Neural cell (in vitro differentiated cells): ENCODE measurements around the gene USP35.

Experiments
- CTCF ChIP-seq: fragments of 450-650 bp; IDR thresholded peaks from 2 replicates; pipeline ENCODE4 v1.5.1; 2014; ENCODE audit warnings: antibody characterized with exemption, mild to moderate bottlenecking, moderate library complexity; ENCODE audit not compliant: poor library complexity, severe bottlenecking
- EZH2 ChIP-seq: fragments of 200-600, 300-800 bp; shearing (Covaris generic), sonication (generic); IDR thresholded peaks from 2 replicates; pipeline ENCODE4 v1.6.1; 2014; ENCODE audit warnings: antibody characterized with exemption, low read length, borderline replicate concordance, mild to moderate bottlenecking; ENCODE audit not compliant: insufficient read depth, poor library complexity, severe bottlenecking

- TF ChIP-seq CTCF (no peak), EZH2 (no peak)
These were observed 20.8 kb downstream of the USP35 start for GRCh38 chr11:78209478-78209877.
